Upper lobe of left lung (tissue), 6 donors: ENCODE measurements around the gene DIMT1. TPM values are rescaled to one million over a fixed set of nuclear protein-coding genes. Genes with fewer than 3 reads are reported as not detected.

Source experiments
- ATAC-seq, 2 donors: fragments of 200-7000 bp; cut with Tn5 transposase; one replicate each; pipeline ENCODE4 v1.9.1; 2022; ENCODE audit warnings: mild to moderate bottlenecking in 2 of 2, moderate library complexity in 2 of 2; ENCODE audit not compliant: low FRiP score in 2 of 2
- DNase-seq, 2 donors: peaks; one replicate each; pipeline ENCODE4 v3.0.0-alpha.2; 2019 to 2020
- H3K27ac ChIP-seq, 4 donors: fragments of 200-600 bp; sonication (generic); one replicate each; pipeline ENCODE4 v1.5.1; 2016 to 2019
- H3K27me3 ChIP-seq, 4 donors: fragments of 200-600 bp; sonication (generic); one replicate each; pipeline ENCODE4 v1.5.1; 2017 to 2019
- H3K36me3 ChIP-seq, 4 donors: fragments of 200-600 bp; sonication (generic); one replicate each; pipeline ENCODE4 v1.5.1; 2016 to 2019
- H3K4me1 ChIP-seq, 4 donors: fragments of 200-600 bp; sonication (generic); one replicate each; pipeline ENCODE4 v1.5.1; 2018 to 2019
- H3K4me3 ChIP-seq, 4 donors: fragments of 200-600 bp; sonication (generic); one replicate each; pipeline ENCODE4 v1.5.1; 2017 to 2019; ENCODE audit warnings: mild to moderate bottlenecking in 2 of 4, moderate library complexity in 1 of 4
- H3K9me3 ChIP-seq, 4 donors: fragments of 200-600 bp; sonication (generic); one replicate each; pipeline ENCODE4 v1.5.1; 2018 to 2019
- EP300 ChIP-seq, 4 donors: sonication (generic); formaldehyde crosslinking; IDR thresholded peaks; one replicate each; pipeline ENCODE4 v1.5.1; 2017; ENCODE audit warnings: antibody characterized with exemption in 4 of 4, control low read depth in 2 of 4
- POLR2A ChIP-seq, 4 donors: fragments of 450-650 bp; IDR thresholded peaks; one replicate each; pipeline ENCODE4 v1.5.1; 2016 to 2017; ENCODE audit warnings: antibody characterized with exemption in 4 of 4, mild to moderate bottlenecking in 2 of 4
- POLR2AphosphoS5 ChIP-seq, 2 donors: sonication (generic); formaldehyde crosslinking; IDR thresholded peaks; one replicate each; pipeline ENCODE4 v1.5.1; 2017; ENCODE audit warnings: antibody characterized with exemption in 2 of 2
- WGBS, 2 donors: methylation state at CpG; one replicate each; pipeline ENCODE4 v1.1.5; 2017 to 2018; 5-methylcytosine and 5-hydroxymethylcytosine counted together
- total RNA-seq, 6 donors: library from RNA; depleted of rRNA in 4 of 6; stranded (reverse); fragments of >200 nt in 4 of 6; gene quantifications; one replicate each; pipeline versions ENCODE4 v1.1.0 to v1.2.1, GENCODE V29; 2016 to 2021
- TF ChIP-seq, protein P1 (sequence below), 6 experiments: fragments of 450-650 bp in 4 of 6; fragments of 200-600 bp in 2 of 6; sonication (generic) in 2 of 6; IDR thresholded peaks; one replicate each; pipeline ENCODE4 v1.5.1; 2016 to 2019; ENCODE audit warnings: antibody characterized with exemption in 6 of 6
- donor health status: DM: no; HTN: no; CAD: no; lungs with moderate emphysema.
- donor health status: DM: no; HTN: yes; CAD: no; lungs with severe emphysema.

DIMT1 gene
- total RNA-seq, 6 donors from 2014 or later, result 2.1 to 24.5 (median 13.0) TPM

DNA sequence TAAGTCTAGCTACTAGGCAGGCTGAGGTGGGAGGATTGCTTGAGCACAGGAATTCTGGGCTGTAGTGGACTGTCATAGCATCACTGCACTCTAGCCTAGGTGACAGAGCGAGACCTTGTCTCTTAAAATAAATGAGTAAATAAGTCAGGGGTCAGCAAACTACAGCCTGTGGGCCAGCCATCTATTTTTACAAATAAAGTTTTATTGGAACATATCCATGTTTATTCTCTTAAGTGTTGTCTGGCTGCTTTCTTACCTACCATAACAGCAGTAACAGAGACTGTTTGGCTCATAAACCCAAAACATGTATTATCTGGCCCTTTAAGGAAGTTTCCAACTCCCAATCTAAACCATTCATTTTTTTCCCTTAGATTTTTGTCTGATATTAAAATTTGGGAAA, 29.6 kb downstream of the DIMT1 start:
- Histone ChIP-seq H3K27ac (no peak overlapping the region), H3K9me3 (no peaks in the 10 kb centered on the region), H3K4me1 (no peaks in the 10 kb centered on the region), H3K4me3 (no peak overlapping the region), H3K36me3 (peaks cover 0 to 61% (median 22%) of the 10 kb centered on the region in 4 donors), H3K27me3 (no peaks in the 10 kb centered on the region)
- DNase-seq, result no peak
- WGBS, 2 donors, result 93 to 96% methylated on average over 1 of the region's 1 CpG
- TF ChIP-seq POLR2A (IDR thresholded peaks at IDR 0.05) (no peak), POLR2AphosphoS5 (IDR thresholded peaks at IDR 0.05) (no peak), EP300 (IDR thresholded peaks at IDR 0.05) (no peak)
- TF ChIP-seq, protein P1, sequence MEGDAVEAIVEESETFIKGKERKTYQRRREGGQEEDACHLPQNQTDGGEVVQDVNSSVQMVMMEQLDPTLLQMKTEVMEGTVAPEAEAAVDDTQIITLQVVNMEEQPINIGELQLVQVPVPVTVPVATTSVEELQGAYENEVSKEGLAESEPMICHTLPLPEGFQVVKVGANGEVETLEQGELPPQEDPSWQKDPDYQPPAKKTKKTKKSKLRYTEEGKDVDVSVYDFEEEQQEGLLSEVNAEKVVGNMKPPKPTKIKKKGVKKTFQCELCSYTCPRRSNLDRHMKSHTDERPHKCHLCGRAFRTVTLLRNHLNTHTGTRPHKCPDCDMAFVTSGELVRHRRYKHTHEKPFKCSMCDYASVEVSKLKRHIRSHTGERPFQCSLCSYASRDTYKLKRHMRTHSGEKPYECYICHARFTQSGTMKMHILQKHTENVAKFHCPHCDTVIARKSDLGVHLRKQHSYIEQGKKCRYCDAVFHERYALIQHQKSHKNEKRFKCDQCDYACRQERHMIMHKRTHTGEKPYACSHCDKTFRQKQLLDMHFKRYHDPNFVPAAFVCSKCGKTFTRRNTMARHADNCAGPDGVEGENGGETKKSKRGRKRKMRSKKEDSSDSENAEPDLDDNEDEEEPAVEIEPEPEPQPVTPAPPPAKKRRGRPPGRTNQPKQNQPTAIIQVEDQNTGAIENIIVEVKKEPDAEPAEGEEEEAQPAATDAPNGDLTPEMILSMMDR (IDR thresholded peaks at IDR 0.05), result no peak
- ATAC-seq, result no peak

DNA sequence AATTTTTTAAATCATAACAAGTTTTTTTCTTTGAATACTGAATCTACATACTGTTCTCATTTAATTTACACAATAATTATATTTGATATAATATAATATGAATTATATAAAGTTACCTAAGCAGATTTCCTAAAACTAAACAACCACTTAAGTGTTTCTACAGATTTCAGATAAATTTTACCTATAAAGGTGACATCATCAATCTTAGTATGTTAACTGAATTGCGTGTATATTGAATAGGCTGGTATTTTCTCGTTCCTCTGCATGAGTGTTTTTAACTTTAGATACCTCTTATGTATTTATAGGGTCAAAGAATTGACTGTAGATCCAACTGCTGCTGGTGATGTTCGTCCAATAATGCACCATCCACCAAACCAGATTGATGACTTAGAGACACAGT, 30.3 kb downstream of the DIMT1 start:
- Histone ChIP-seq H3K27me3 (no peaks in the 10 kb centered on the region), H3K36me3 (peaks cover 0 to 54% (median 18%) of the 10 kb centered on the region in 4 donors), H3K9me3 (no peaks in the 10 kb centered on the region), H3K27ac (no peak overlapping the region), H3K4me1 (no peaks in the 10 kb centered on the region), H3K4me3 (no peak overlapping the region)
- no peak for DNase-seq
- WGBS, 2 donors, result 89 to 95% methylated on average over 3 of the region's 3 CpGs
- TF ChIP-seq POLR2A (IDR thresholded peaks at IDR 0.05) (no peak), EP300 (IDR thresholded peaks at IDR 0.05) (no peak), POLR2AphosphoS5 (IDR thresholded peaks at IDR 0.05) (no peak)
- TF ChIP-seq, protein P1 (IDR thresholded peaks at IDR 0.05), result no peak
- ATAC-seq, result no peak

DNA sequence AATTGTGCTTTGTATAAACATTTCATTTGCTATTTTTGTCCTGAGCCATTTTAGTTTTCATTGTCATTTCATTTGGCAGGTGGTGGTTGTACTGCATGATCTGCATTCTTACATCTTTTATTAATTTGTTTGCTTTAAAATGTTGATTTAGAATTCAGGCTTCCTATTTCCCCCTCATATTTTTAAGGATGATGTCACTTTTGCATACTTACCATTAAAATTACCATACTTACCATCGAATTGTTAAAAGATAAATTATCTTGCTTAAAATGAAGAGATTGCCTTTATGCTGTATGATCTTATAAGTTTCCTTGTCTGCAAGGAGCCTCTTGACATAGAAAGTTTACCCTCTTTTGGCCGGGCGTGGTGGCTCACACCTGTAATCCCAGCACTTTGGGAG, 31.1 kb downstream of the DIMT1 start:
- Histone ChIP-seq H3K27me3 (no peaks in the 10 kb centered on the region), H3K27ac (no peak overlapping the region), H3K4me1 (no peaks in the 10 kb centered on the region), H3K9me3 (no peaks in the 10 kb centered on the region), H3K36me3 (peaks cover 0 to 52% (median 14%) of the 10 kb centered on the region in 4 donors), H3K4me3 (no peak overlapping the region)
- WGBS, 2 donors, result 94 to 96% methylated on average over 3 of the region's 3 CpGs
- DNase-seq (no peak), ATAC-seq (no peak)
- TF ChIP-seq POLR2A (IDR thresholded peaks at IDR 0.05) (no peak), EP300 (IDR thresholded peaks at IDR 0.05) (no peak), POLR2AphosphoS5 (IDR thresholded peaks at IDR 0.05) (no peak)
- TF ChIP-seq, protein P1 (IDR thresholded peaks at IDR 0.05), result no peak

DNA sequence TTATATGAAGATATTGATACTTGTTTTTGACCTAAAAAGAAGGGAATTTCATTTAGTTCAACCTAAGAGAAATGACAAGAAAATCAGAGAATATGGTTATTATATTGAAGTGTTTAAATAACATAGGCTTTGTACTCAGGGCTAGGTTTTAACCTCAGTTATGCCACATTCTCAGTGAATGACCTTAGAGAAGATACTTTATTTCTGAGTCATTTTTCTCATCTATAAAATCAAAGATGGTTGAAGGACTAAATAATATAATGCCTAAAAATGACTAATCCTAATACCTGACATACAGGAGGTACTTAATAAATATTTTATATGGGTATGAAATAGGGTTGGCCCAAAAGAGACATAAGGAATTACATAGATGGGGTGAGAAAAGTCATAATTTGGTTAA, 32.3 kb downstream of the DIMT1 start:
- TF ChIP-seq, protein P1 (IDR thresholded peaks at IDR 0.05), result no peak
- TF ChIP-seq POLR2A (IDR thresholded peaks at IDR 0.05) (no peak), POLR2AphosphoS5 (IDR thresholded peaks at IDR 0.05) (no peak), EP300 (IDR thresholded peaks at IDR 0.05) (no peak)
- H3K9me3 ChIP-seq, result no peaks in the 10 kb centered on the region
- no peak for ATAC-seq
- DNase-seq, result no peak
- no peak overlapping the region for H3K27ac ChIP-seq
- H3K4me1 ChIP-seq, result no peaks in the 10 kb centered on the region
- no peak overlapping the region for H3K4me3 ChIP-seq
- no peaks in the 10 kb centered on the region for H3K27me3 ChIP-seq
- H3K36me3 ChIP-seq, result peaks cover 0 to 53% (median 12%) of the 10 kb centered on the region in 4 donors

DNA sequence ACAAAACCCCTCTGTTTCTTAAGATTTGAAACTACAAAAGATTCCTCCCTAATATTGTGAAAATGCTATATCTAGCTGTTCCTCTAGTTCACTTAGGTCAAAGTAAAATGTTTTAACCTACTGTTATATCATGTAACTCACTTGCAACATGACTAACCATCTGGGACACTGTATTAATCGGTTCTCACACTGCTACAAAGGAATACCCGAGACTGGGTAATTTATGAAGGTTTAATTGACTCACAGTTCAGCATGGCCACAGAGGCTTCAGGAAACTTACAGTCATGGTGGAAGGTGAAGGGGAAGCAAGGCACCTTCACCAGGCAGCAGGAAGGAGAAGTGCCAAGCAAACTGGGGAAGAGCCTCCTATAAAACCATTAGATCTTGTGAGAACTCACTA, 34.7 kb downstream of the DIMT1 start:
- H3K4me1 ChIP-seq, result no peaks in the 10 kb centered on the region
- DNase-seq, result no peak
- H3K27ac ChIP-seq, result no peak overlapping the region
- no peaks in the 10 kb centered on the region for H3K9me3 ChIP-seq
- TF ChIP-seq POLR2AphosphoS5 (IDR thresholded peaks at IDR 0.05), result no peak
- TF ChIP-seq, protein P1 (IDR thresholded peaks at IDR 0.05), result no peak
- no peak for TF ChIP-seq POLR2A (IDR thresholded peaks at IDR 0.05)
- TF ChIP-seq EP300 (IDR thresholded peaks at IDR 0.05), result no peak
- 90 to 92% methylated on average over 2 of the region's 2 CpGs for WGBS, 2 donors
- H3K36me3 ChIP-seq, result peaks cover 0 to 53% (median 19%) of the 10 kb centered on the region in 4 donors
- no peak overlapping the region for H3K4me3 ChIP-seq
- no peak for ATAC-seq
- no peaks in the 10 kb centered on the region for H3K27me3 ChIP-seq
